HCT116 (cell line): ENCODE data around the gene INCA1. TPM values are rescaled to one million over a fixed set of nuclear protein-coding genes. Genes with fewer than 3 reads are reported as not detected.

Source experiments
- ATAC-seq: fragments of 200-7000 bp; cut with Tn5 transposase; 2 replicates; pipeline ENCODE4 v1.9.1; 2020; ENCODE audit warnings: mild to moderate bottlenecking, moderate library complexity
- BruUV-seq: library from RNA; stranded (reverse); fragments of 400-500 nt; replicated peaks from 2 replicates; lab custom pipeline; 2021; lab: Mats Ljungman, UMichigan
- CTCF ChIA-PET: fragments of 300-600 bp; sonication (Branson Sonifier 250); formaldehyde crosslinking; loops from one replicate; lab custom pipeline; 2021; ENCODE audit warnings: antibody characterized with exemption; lab: Charles Lee
- POLR2A ChIA-PET: fragments of 300-600, 350-600 bp; sonication (Branson Sonifier 250); formaldehyde crosslinking; loops from one replicate; lab custom pipeline; 2021; ENCODE audit warnings: antibody characterized with exemption; lab: Charles Lee
- RAD21 ChIA-PET, 2 experiments: fragments of 300-600 bp; sonication (Branson Sonifier 250); formaldehyde crosslinking; loops; one replicate each; lab custom pipeline; 2023; ENCODE audit warnings: low total read pairs in 2 of 2; ENCODE audit not compliant: uncharacterized antibody in 2 of 2, unreplicated experiment in 2 of 2, low non-redundant PET in 1 of 2; lab: Charles Lee
- DNase-seq: peaks from one replicate; pipeline ENCODE4 v3.0.0-alpha.2; 2010; ENCODE audit warnings: low read depth, low spot score
- H2AFZ ChIP-seq: fragments of 200-600 bp; shearing (Covaris generic), sonication (generic); 2 replicates; pipeline ENCODE4 v1.6.1; 2017; ENCODE audit warnings: low read depth, mixed run types, mixed read lengths, antibody characterized with exemption, low read length; ENCODE audit not compliant: poor library complexity, severe bottlenecking
- H3K27ac ChIP-seq: 2 replicates; pipeline ENCODE4 v1.5.1; 2012; ENCODE audit warnings: low read depth, low read length
- H3K27me3 ChIP-seq: fragments of 200-600 bp; sonication (generic); 2 replicates; pipeline ENCODE4 v1.6.1; 2016; ENCODE audit warnings: mixed run types, low read length, mixed read lengths; ENCODE audit not compliant: insufficient read depth
- H3K36me3 ChIP-seq, 2 experiments: fragments of 200-500 bp in 1 of 2; fragments of 200-600 bp in 1 of 2; sonication (Bioruptor generic) in 1 of 2; sonication (generic) in 1 of 2; 2 replicates each; pipeline versions ENCODE4 v1.5.1 to v1.6.1; 2014 to 2016; ENCODE audit warnings: low read length in 2 of 2, inconsistent platforms in 1 of 2, mixed read lengths in 1 of 2, mixed run types in 1 of 2; ENCODE audit not compliant: insufficient read depth in 2 of 2, control insufficient read depth in 1 of 2
- H3K4me1 ChIP-seq, 2 experiments: fragments of 200-600 bp in 1 of 2; sonication (generic) in 1 of 2; 2 replicates each; pipeline versions ENCODE4 v1.5.1 to v1.6.1; 2012 to 2017; ENCODE audit warnings: low read length in 2 of 2, inconsistent platforms in 1 of 2, mild to moderate bottlenecking in 1 of 2, mixed read lengths in 1 of 2, mixed run types in 1 of 2, moderate library complexity in 1 of 2; ENCODE audit not compliant: insufficient read depth in 2 of 2, control insufficient read depth in 1 of 2
- H3K4me2 ChIP-seq: fragments of 200-600 bp; sonication (generic); 2 replicates; pipeline ENCODE4 v1.6.1; 2017; ENCODE audit warnings: mixed run types, low read length, mixed read lengths
- H3K4me3 ChIP-seq, 2 experiments: fragments of 200-600 bp in 1 of 2; sonication (generic) in 1 of 2; replicated peaks in 1 of 2; 2 replicates each; pipeline ENCODE4 v1.5.1; 2011 to 2016; ENCODE audit warnings: low read length in 2 of 2, control low read depth in 1 of 2, low read depth in 1 of 2, mild to moderate bottlenecking in 1 of 2, mixed read lengths in 1 of 2, mixed run types in 1 of 2
- H3K79me2 ChIP-seq: fragments of 200-600 bp; sonication (generic); 2 replicates; pipeline ENCODE4 v1.6.1; 2017; ENCODE audit warnings: mild to moderate bottlenecking, mixed run types, low read length, moderate library complexity, mixed read lengths; ENCODE audit not compliant: insufficient read depth
- H3K9ac ChIP-seq: fragments of 200-600 bp; sonication (generic); 2 replicates; pipeline ENCODE4 v1.6.1; 2016; ENCODE audit warnings: low read length, mixed read lengths
- H3K9me2 ChIP-seq: fragments of 200-600 bp; sonication (generic), shearing (Covaris generic); 2 replicates; pipeline ENCODE4 v1.6.1; 2017; ENCODE audit warnings: mixed run types, mild to moderate bottlenecking, moderate library complexity; ENCODE audit not compliant: insufficient read depth
- H3K9me3 ChIP-seq, 2 experiments: fragments of 200-500 bp in 1 of 2; fragments of 200-600 bp in 1 of 2; sonication (Bioruptor generic) in 1 of 2; sonication (generic) in 1 of 2; 2 replicates each; pipeline ENCODE4 v1.6.1; 2014 to 2017; ENCODE audit warnings: low read length in 2 of 2, mixed read lengths in 2 of 2, inconsistent platforms in 1 of 2, low read depth in 1 of 2, mild to moderate bottlenecking in 1 of 2, mixed run types in 1 of 2, moderate library complexity in 1 of 2; ENCODE audit not compliant: control insufficient read depth in 1 of 2, insufficient read depth in 1 of 2
- H4K20me1 ChIP-seq: fragments of 200-600 bp; sonication (generic), shearing (Covaris generic); 2 replicates; pipeline ENCODE4 v1.6.1; 2017; ENCODE audit warnings: mixed run types, mild to moderate bottlenecking, moderate library complexity; ENCODE audit not compliant: insufficient read depth
- EZH2phosphoT487 ChIP-seq: fragments of 200-600 bp; IDR thresholded peaks from 2 replicates; pipeline ENCODE4 v1.6.1; 2018; ENCODE audit warnings: antibody characterized with exemption, borderline replicate concordance
- JUND ChIP-seq: IDR thresholded peaks from 2 replicates; pipeline ENCODE4 v1.6.1; 2012
- POLR2AphosphoS5 ChIP-seq: IDR thresholded peaks from 2 replicates; pipeline ENCODE4 v1.6.1; 2011; ENCODE audit warnings: mild to moderate bottlenecking, low read depth, low read length, moderate library complexity
- SP1 ChIP-seq: IDR thresholded peaks from 2 replicates; pipeline ENCODE4 v1.6.1; 2012; ENCODE audit warnings: low read depth
- intact Hi-C: fragments of 100-400 bp; cut with micrococcal nuclease; formaldehyde crosslinking; loops from 2 replicates; pipeline ENCODE4 v1.10.0; 2022
- total RNA-seq: library from RNA; stranded (reverse); gene quantifications from one replicate; pipeline ENCODE4 v1.2.1, GENCODE V29; 2021; ENCODE audit not compliant: unreplicated experiment

The INCA1 gene
- total RNA-seq, 1 experiment from 2014 or later, result 0.74 TPM

DNA sequence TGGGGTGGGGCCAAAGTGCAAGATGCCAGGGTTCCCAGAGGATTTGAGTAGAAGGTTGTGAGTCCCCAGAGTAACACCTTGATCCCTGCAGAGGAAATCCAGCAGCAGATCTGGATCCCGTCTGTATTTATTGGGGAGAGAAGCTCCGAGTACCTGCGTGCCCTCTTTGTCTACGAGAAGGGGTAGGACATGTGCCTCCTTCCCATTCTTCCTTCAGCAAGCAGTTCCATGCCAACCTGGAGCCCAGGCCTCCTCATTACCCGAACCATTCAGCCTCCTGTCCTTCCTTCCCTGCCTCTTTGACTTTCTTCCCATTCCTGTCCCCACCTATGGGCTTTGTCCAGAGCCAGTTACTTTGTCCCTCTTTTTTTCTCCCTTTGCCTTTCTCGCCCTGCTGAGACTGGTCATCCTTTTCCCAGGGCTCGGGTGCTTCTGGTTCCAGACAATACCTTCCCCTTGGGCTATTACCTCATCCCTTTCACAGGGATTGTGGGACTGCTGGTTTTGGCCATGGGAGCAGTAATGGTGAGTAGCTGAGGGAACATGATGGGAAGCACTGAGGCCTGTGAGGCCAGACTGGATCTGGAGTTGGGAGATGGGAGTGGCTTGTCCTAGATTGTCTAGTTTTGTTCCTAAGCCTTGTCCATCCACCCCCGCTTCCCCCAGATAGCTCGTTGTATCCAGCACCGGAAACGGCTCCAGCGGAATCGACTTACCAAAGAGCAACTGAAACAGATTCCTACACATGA is 54.4 kb downstream of the INCA1 start:
- Histone ChIP-seq H4K20me1 (peaks cover 12% of the 10 kb centered on the region; the same call in 1 of the 2 replicates), H3K9ac (no peak overlapping the region), H3K27me3 (no peaks in the 10 kb centered on the region), H3K9me2 (no peaks in the 10 kb centered on the region), H3K4me2 (no peak overlapping the region), H3K36me3 (peaks cover 9 to 32% of the 10 kb centered on the region in 2 experiments; a peak in 2 of 4 replicates), H3K79me2 (peaks cover 91% of the 10 kb centered on the region), H3K27ac (0 out of 2 replicates have a peak overlapping the region, but pooled peaks have one; percentile 15), H3K4me1 (peaks cover 28 to 56% of the 10 kb centered on the region in 2 experiments), H2AFZ (no peak overlapping the region), H3K4me3 (no peak overlapping the region), H3K9me3 (no peaks in the 10 kb centered on the region)
- CTCF ChIA-PET, result no interaction called here
- RAD21 ChIA-PET, result no interaction called here
- DNase-seq (no peak), ATAC-seq (no peak)
- TF ChIP-seq POLR2AphosphoS5, result peak; percentile 37; the same call in 1 of the 2 replicates
- no peak for TF ChIP-seq SP1
- intact Hi-C loops, result no loop called here
- POLR2A ChIA-PET, result interaction anchor here (2.0 kb wide), 1 partner anchor 25 kb away, joined by 5 read pairs; the partner anchor contains the start of gene SPAG7
- BruUV-seq, result no TSS peak

DNA sequence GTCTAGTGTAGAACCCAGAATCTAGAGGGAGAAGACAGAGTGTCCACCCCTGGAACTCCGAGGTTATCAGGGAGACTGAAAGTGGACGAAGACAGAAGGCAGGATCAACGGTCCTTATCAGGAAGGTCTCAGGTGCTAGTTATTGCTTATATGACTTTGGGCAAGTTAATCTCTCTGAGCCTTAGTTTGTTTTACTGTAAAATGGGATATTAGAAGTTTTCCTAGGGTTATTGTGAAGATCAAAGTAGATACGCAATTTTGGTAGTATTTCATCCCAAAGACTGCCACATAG is 56.1 kb downstream of the INCA1 start:
- Histone ChIP-seq H4K20me1 (peaks cover 3% of the 10 kb centered on the region; the same call in 1 of the 2 replicates), H3K4me1 (peaks cover 23 to 50% of the 10 kb centered on the region in 2 experiments), H3K4me3 (peak overlapping the region; percentile 86 to 93), H2AFZ (no peak overlapping the region), H3K4me2 (peak overlapping the region; percentile 100), H3K36me3 (peaks cover 8 to 31% of the 10 kb centered on the region in 2 experiments; a peak in 2 of 4 replicates), H3K9ac (peak overlapping the region; percentile 96), H3K79me2 (peaks cover 78% of the 10 kb centered on the region), H3K27me3 (no peaks in the 10 kb centered on the region), H3K9me3 (no peaks in the 10 kb centered on the region), H3K9me2 (no peaks in the 10 kb centered on the region), H3K27ac (peak overlapping the region; percentile 95)
- CTCF ChIA-PET, result no interaction called here
- RAD21 ChIA-PET, result no interaction called here
- POLR2A ChIA-PET, result interaction anchor here (1.0 to 2.1 kb wide), 2 partner anchors 46 to 121 kb away, joined by 3 to 7 read pairs; partner anchors contain the start of gene CAMTA2
- ATAC-seq (no peak), DNase-seq (no peak)
- intact Hi-C loops, result no loop called here
- no TSS peak for BruUV-seq
- no peak for TF ChIP-seq EZH2phosphoT487
- TF ChIP-seq POLR2AphosphoS5, result no peak
- TF ChIP-seq JUND, result no peak
